H1 (cell line): ENCODE data around the gene EID1. TPM values are rescaled to one million over a fixed set of nuclear protein-coding genes. Genes with fewer than 3 reads are reported as not detected.

Source experiments
- CHD2 ChIP-seq: IDR thresholded peaks from 2 replicates; pipeline ENCODE4 v1.6.1; 2012; ENCODE audit warnings: low read length, improper control_type of control experiment
- CTCF ChIP-seq, 3 experiments: IDR thresholded peaks; 1 replicate in 2 of 3; 2 replicates in 1 of 3; pipeline versions ENCODE4 v1.5.1 to v1.6.1; 2011; ENCODE audit warnings: low read length in 3 of 3, mild to moderate bottlenecking in 3 of 3, inconsistent platforms in 2 of 3, low read depth in 1 of 3, moderate library complexity in 1 of 3; ENCODE audit not compliant: insufficient read depth in 1 of 3; ENCODE audit errors: control extremely low read depth in 1 of 3
- PHF8 ChIP-seq: fragments of 200-600 bp; sonication (generic); conservative IDR thresholded peaks from 2 replicates; pipeline ENCODE4 v1.7.1; 2012; ENCODE audit warnings: low read depth, mild to moderate bottlenecking, inconsistent platforms, low read length, moderate library complexity
- SIX5 ChIP-seq: IDR thresholded peaks from 2 replicates; pipeline ENCODE4 v1.6.1; 2011; ENCODE audit warnings: mild to moderate bottlenecking, low read depth, low read length
- polyA plus RNA-seq, 7 experiments: library from polyadenylated mRNA; depleted of rRNA in 3 of 7; stranded (reverse) in 5 of 7; unstranded in 2 of 7; fragments of >200 nt in 5 of 7; fragments of 200-250 nt in 2 of 7; gene quantifications; 1 replicate in 5 of 7; 2 replicates in 1 of 7; 4 replicates in 1 of 7; pipeline versions ENCODE4 v1.2.1 to v1.2.3, GENCODE V29; 2011 to 2013; ENCODE audit warnings: missing spikeins in 2 of 7, mixed read lengths in 2 of 7
- total RNA-seq: library from RNA; stranded (reverse); fragmentation: NEBNext Ultra II Directional; extraction: Animal tissue kit (Norgen Biotek cat#: 25700); gene quantifications from 2 replicates; pipeline ENCODE4 v1.2.1, GENCODE V29; 2021

Gene EID1
- total and polyA plus RNA-seq, 2 of the 8 experiments (the other 6 are each of a cell fraction or from before 2014, with no cell fraction given), result 101 to 110 TPM

- TF ChIP-seq PHF8 (no peak), SIX5 (no peak), CTCF (IDR thresholded peaks at IDR 0.05; ENCODE audit: control extremely low read depth in 1 of 3, insufficient read depth in 1 of 3, low read depth in 1 of 3, low read length in 3 of 3) (no peak), CHD2 (no peak)
Observed at GRCh38 chr15:48913141-48913540, 35.2 kb downstream of the EID1 start (continued).
